Measurements from ENCODE around the gene HNRNPK. TPM values are rescaled to one million over a fixed set of nuclear protein-coding genes. Genes with fewer than 3 reads are reported as not detected.

The HNRNPK gene
- total and polyA plus RNA-seq, 10 of the 15 experiments (the other 5 are each of a cell fraction or from before 2014, with no cell fraction given) = 235 to 970 (median 652) TPM

DNA sequence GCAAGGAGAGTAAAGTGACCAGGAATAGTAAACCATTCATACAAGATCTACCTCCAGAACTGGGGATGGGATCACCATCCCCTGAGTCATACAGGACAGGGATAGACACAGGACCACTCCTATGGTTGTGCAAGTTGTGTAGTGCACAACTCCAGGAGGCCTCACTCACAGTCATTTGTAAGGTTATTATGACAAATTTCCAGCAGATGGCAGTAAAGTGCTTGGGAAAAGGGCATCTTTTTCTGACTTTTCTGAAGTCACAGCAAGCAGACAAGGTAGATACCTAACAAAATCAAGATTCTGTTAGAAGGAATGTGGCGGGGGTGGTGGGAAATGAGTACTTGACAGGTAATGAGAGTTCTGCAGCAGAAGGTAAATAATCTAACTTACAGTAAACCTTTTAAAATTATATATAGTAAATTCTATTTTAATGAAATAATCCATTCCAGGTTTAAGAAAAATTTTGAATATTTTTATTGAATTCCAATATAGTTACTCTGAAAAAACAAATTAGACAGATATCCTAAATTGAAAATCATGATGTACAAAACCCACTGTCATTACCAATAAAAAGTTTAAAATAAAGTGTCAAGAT is 42.1 kb downstream of the HNRNPK start:
- Histone ChIP-seq H3K9ac (ENCODE audit: control insufficient read depth, insufficient read depth, low read length) (no peak overlapping the region), H3K4me1 (ENCODE audit: control insufficient read depth, insufficient read depth, low read length) (no peaks in the 10 kb centered on the region), H4K20me1 (ENCODE audit: control insufficient read depth, insufficient read depth) (no peaks in the 10 kb centered on the region), H3K27me3 (replicated peaks in 1 of 2; ENCODE audit: control insufficient read depth in 2 of 2, insufficient read depth in 2 of 2, low read length in 1 of 2) (no peaks in the 10 kb centered on the region), H3K4me2 (ENCODE audit: control insufficient read depth, insufficient read depth) (no peak overlapping the region), H3K4me3 (no peak overlapping the region), H2AFZ (ENCODE audit: control insufficient read depth, low read depth, low read length) (no peak overlapping the region), H3K9me3 (replicated peaks; ENCODE audit: control insufficient read depth, insufficient read depth, low read length) (no peaks in the 10 kb centered on the region), H3K79me2 (ENCODE audit: control insufficient read depth, insufficient read depth, low read length) (no peaks in the 10 kb centered on the region), H3K36me3 (ENCODE audit: control insufficient read depth in 2 of 2, insufficient read depth in 2 of 2, low read length in 1 of 2) (peaks cover 0 to 3% of the 10 kb centered on the region in 2 experiments), H3K27ac (ENCODE audit: control insufficient read depth, insufficient read depth) (no peak overlapping the region)
- DNase-seq (ENCODE audit: low read depth, low spot score) (no peak), FAIRE-seq (peak; percentile 93), ATAC-seq (peak; percentile 88)
- intact Hi-C loops (cut with micrococcal nuclease; ENCODE audit: unreplicated experiment) (loop anchor here (1.0 kb wide), 3 partner anchors 235 to 377 kb away; no protein-coding TSS in a partner anchor), in situ Hi-C loops (cut with MboI) (loop anchor here (5.0 kb wide), 3 partner anchors 234 to 379 kb away; no protein-coding TSS in a partner anchor)
- RAD21 ChIA-PET (ENCODE audit: unreplicated experiment) = interaction anchor here (1.0 to 1.6 kb wide), 8 partner anchors 235 to 379 kb away, joined by 3 to 16 read pairs (median 4); no protein-coding TSS in a partner anchor
- no TSS peak for BruUV-seq (replicated peaks)
- SMC1A ChIA-PET (ENCODE audit: uncharacterized antibody, unreplicated experiment) = interaction anchor here (0.7 to 2.1 kb wide), 11 partner anchors 9 to 379 kb away, joined by 3 to 17 read pairs (median 4); no protein-coding TSS in a partner anchor
- CTCF ChIA-PET = interaction anchor here (0.6 to 4.0 kb wide), 15 partner anchors 10 to 377 kb away, joined by 3 to 40 read pairs (median 6); partner anchors contain the start of gene KIF27
- TF ChIP-seq CTCF (IDR thresholded peaks at IDR 0.05 in 2 of 3, conservative IDR thresholded peaks at IDR 0.05 in 1 of 3; ENCODE audit: control insufficient read depth in 2 of 3, extremely low read depth in 1 of 3, insufficient read depth in 1 of 3, low read depth in 3 of 3, low read length in 3 of 3) (peak; percentile 47 to 72 (median 65); a peak in 5 of 6 replicates), SMC3 (IDR thresholded peaks at IDR 0.05; ENCODE audit: borderline replicate concordance, low read length) (peak; percentile 89), PAX5 (IDR thresholded peaks at IDR 0.05; ENCODE audit: borderline replicate concordance, low read depth, low read length) (no peak), RAD21 (IDR thresholded peaks at IDR 0.05; ENCODE audit: insufficient read depth, low read depth, low read length) (peak; percentile 88)
- WGBS (ENCODE audit: insufficient coverage, insufficient replicate concordance, low lambda C conversion rate, missing lambda C conversion rate) = 0% methylated on average over 1 of the region's 1 CpG
- POLR2A ChIA-PET = no interaction called here
